H9 (cell line): ENCODE results near the gene PARVB. TPM values are rescaled to one million over a fixed set of nuclear protein-coding genes. Genes with fewer than 3 reads are reported as not detected.

Experiments used
- DNase-seq: peaks from one replicate; pipeline ENCODE4 v3.0.0-alpha.2; 2017
- H2AFZ ChIP-seq: one replicate; pipeline ENCODE4 v1.6.1; 2013; ENCODE audit warnings: mild to moderate bottlenecking, low read length, control low read depth, moderate library complexity
- H2AK5ac ChIP-seq: 2 replicates; pipeline ENCODE4 v1.6.1; 2013; ENCODE audit warnings: low read length, control low read depth, mixed read lengths; ENCODE audit not compliant: insufficient read length
- H2BK120ac ChIP-seq: one replicate; pipeline ENCODE4 v1.6.1; 2013; ENCODE audit warnings: low read depth, mild to moderate bottlenecking, low read length, control low read depth, inconsistent platforms; ENCODE audit not compliant: poor library complexity, severe bottlenecking
- H2BK12ac ChIP-seq: 2 replicates; pipeline ENCODE4 v1.6.1; 2013; ENCODE audit warnings: low read length, control low read depth, mixed read lengths, low read depth; ENCODE audit not compliant: insufficient read length
- H2BK15ac ChIP-seq: 2 replicates; pipeline ENCODE4 v1.6.1; 2013; ENCODE audit warnings: low read depth, low read length, control low read depth
- H2BK20ac ChIP-seq: one replicate; pipeline ENCODE4 v1.6.1; 2013; ENCODE audit warnings: low read depth, mild to moderate bottlenecking, low read length, control low read depth, inconsistent platforms; ENCODE audit not compliant: poor library complexity, severe bottlenecking
- H2BK5ac ChIP-seq: 2 replicates; pipeline ENCODE4 v1.6.1; 2013; ENCODE audit warnings: low read length, control low read depth, mixed read lengths; ENCODE audit not compliant: insufficient read length
- H3K14ac ChIP-seq: 2 replicates; pipeline ENCODE4 v1.6.1; 2013; ENCODE audit warnings: low read length, control low read depth; ENCODE audit not compliant: insufficient read depth
- H3K18ac ChIP-seq: 2 replicates; pipeline ENCODE4 v1.6.1; 2013; ENCODE audit warnings: low read depth, mild to moderate bottlenecking, mixed read lengths, low read length, control low read depth; ENCODE audit not compliant: insufficient read length
- H3K23ac ChIP-seq: 2 replicates; pipeline ENCODE4 v1.6.1; 2013; ENCODE audit warnings: low read length, control low read depth, mixed read lengths, low read depth; ENCODE audit not compliant: insufficient read length
- H3K23me2 ChIP-seq: 2 replicates; pipeline ENCODE4 v1.6.1; 2013; ENCODE audit warnings: low read depth, mild to moderate bottlenecking, mixed read lengths, low read length, control low read depth; ENCODE audit not compliant: insufficient read length, poor library complexity, severe bottlenecking
- H3K27ac ChIP-seq: 2 replicates; pipeline ENCODE4 v1.5.1; 2013; ENCODE audit warnings: low read length, control low read depth, mixed read lengths, low read depth; ENCODE audit not compliant: insufficient read length
- H3K27me3 ChIP-seq: 2 replicates; pipeline ENCODE4 v1.6.1; 2013; ENCODE audit warnings: low read length, control low read depth, inconsistent platforms; ENCODE audit not compliant: insufficient read depth
- H3K4ac ChIP-seq: 2 replicates; pipeline ENCODE4 v1.6.1; 2013; ENCODE audit warnings: low read depth, mild to moderate bottlenecking, control low read depth, inconsistent platforms, low read length, moderate library complexity
- H3K4me1 ChIP-seq: 2 replicates; pipeline ENCODE4 v1.6.1; 2013; ENCODE audit warnings: low read length, control low read depth, inconsistent platforms; ENCODE audit not compliant: insufficient read depth
- H3K4me2 ChIP-seq: 2 replicates; pipeline ENCODE4 v1.6.1; 2013; ENCODE audit warnings: low read length, control low read depth, mixed read lengths; ENCODE audit not compliant: insufficient read length, insufficient read depth
- H3K56ac ChIP-seq: 2 replicates; pipeline ENCODE4 v1.6.1; 2013; ENCODE audit warnings: low read depth, mild to moderate bottlenecking, mixed read lengths, low read length, control low read depth; ENCODE audit not compliant: insufficient read length
- H3K79me1 ChIP-seq: 2 replicates; pipeline ENCODE4 v1.6.1; 2013; ENCODE audit warnings: low read depth, mild to moderate bottlenecking, moderate library complexity, low read length, control low read depth, inconsistent platforms; ENCODE audit not compliant: insufficient read depth, poor library complexity, severe bottlenecking
- H3K79me2 ChIP-seq: 2 replicates; pipeline ENCODE4 v1.6.1; 2013; ENCODE audit warnings: low read length, control low read depth, inconsistent platforms; ENCODE audit not compliant: insufficient read depth
- H3K9ac ChIP-seq: 2 replicates; pipeline ENCODE4 v1.6.1; 2013; ENCODE audit warnings: low read length, control low read depth, mixed read lengths; ENCODE audit not compliant: insufficient read length; ENCODE audit errors: extremely low read depth
- H3K9me3 ChIP-seq: one replicate; pipeline ENCODE4 v1.6.1; 2013; ENCODE audit warnings: low read depth, low read length, inconsistent platforms; ENCODE audit not compliant: control insufficient read depth
- H3T11ph ChIP-seq: one replicate; pipeline ENCODE4 v1.6.1; 2013; ENCODE audit warnings: mild to moderate bottlenecking, low read length, control low read depth, inconsistent platforms
- H4K20me1 ChIP-seq: one replicate; pipeline ENCODE4 v1.6.1; 2013; ENCODE audit not compliant: control insufficient read depth, insufficient read length, insufficient read depth
- H4K5ac ChIP-seq: 2 replicates; pipeline ENCODE4 v1.6.1; 2013; ENCODE audit warnings: low read depth, mild to moderate bottlenecking, mixed read lengths, low read length, control low read depth; ENCODE audit not compliant: insufficient read length
- H4K8ac ChIP-seq: replicated peaks from 2 replicates; pipeline ENCODE4 v1.6.1; 2013; ENCODE audit warnings: low read length, control low read depth, mixed read lengths, low read depth; ENCODE audit not compliant: insufficient read length
- H4K91ac ChIP-seq: 2 replicates; pipeline ENCODE4 v1.6.1; 2013; ENCODE audit warnings: low read depth, mild to moderate bottlenecking, moderate library complexity, mixed read lengths, low read length, control low read depth; ENCODE audit not compliant: insufficient read length
- H3K27ac Mint-ChIP-seq, 3 experiments: 2 replicates in 2 of 3; 3 replicates in 1 of 3; pipeline ENCODE4 v1.8.0; 2020 to 2021; ENCODE audit warnings: mixed read lengths in 3 of 3, mild to moderate bottlenecking in 1 of 3, moderate library complexity in 1 of 3
- H3K27me3 Mint-ChIP-seq: 2 replicates; pipeline ENCODE4 v1.8.0; 2021; ENCODE audit warnings: low read depth, mild to moderate bottlenecking, moderate library complexity, mixed read lengths
- H3K36me3 Mint-ChIP-seq, 3 experiments: 2 replicates in 2 of 3; 3 replicates in 1 of 3; pipeline ENCODE4 v1.8.0; 2020 to 2021; ENCODE audit warnings: low read depth in 3 of 3, mixed read lengths in 3 of 3; ENCODE audit not compliant: insufficient read depth in 1 of 3
- H3K4me1 Mint-ChIP-seq, 2 experiments: 2 replicates each; pipeline ENCODE4 v1.8.0; 2020; ENCODE audit warnings: mixed read lengths in 2 of 2
- H3K4me3 Mint-ChIP-seq, 2 experiments: 2 replicates in 1 of 2; 3 replicates in 1 of 2; pipeline ENCODE4 v1.8.0; 2020 to 2021; ENCODE audit warnings: mild to moderate bottlenecking in 2 of 2, mixed read lengths in 2 of 2, moderate library complexity in 1 of 2
- H3K9me3 Mint-ChIP-seq, 2 experiments: 2 replicates in 1 of 2; 3 replicates in 1 of 2; pipeline ENCODE4 v1.8.0; 2020; ENCODE audit warnings: mild to moderate bottlenecking in 2 of 2, mixed read lengths in 2 of 2, moderate library complexity in 1 of 2
- CTCF ChIP-seq: fragments of 200-600 bp; sonication (generic); conservative IDR thresholded peaks from 3 replicates; pipeline ENCODE4 v1.8.0; 2021; ENCODE audit warnings: antibody characterized with exemption, mild to moderate bottlenecking
- WGBS: extraction: QIAGEN DNeasy Blood & Tissue Kit; methylation state at CpG from one replicate; pipeline ENCODE4 v1.1.7; 2013; ENCODE audit warnings: missing lambda C conversion rate, low lambda C conversion rate, mixed read lengths; ENCODE audit not compliant: insufficient read length; ENCODE audit errors: extremely low coverage; 5-methylcytosine and 5-hydroxymethylcytosine counted together
- total RNA-seq: library from RNA; stranded (reverse); gene quantifications from 2 replicates; pipeline ENCODE4 v1.2.1, GENCODE V29; 2021

The PARVB gene
- total RNA-seq, 1 experiment from 2014 or later = 15.6 TPM

DNA sequence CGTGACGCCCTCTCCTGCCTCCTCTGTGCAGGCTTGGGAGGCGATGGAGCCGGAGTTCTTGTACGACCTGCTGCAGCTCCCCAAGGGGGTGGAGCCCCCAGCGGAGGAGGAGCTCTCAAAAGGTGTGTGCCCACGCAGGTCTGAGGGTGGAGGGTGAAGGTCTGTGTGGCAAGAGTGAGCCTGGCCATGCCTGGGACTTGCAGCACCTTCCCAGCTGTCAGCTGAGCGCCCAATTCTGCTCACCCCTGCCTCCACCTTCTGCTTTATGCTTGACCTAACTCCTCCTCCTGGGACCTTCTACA is 159.1 kb downstream of the PARVB start:
- Histone ChIP-seq H4K5ac (no peak overlapping the region), H3K79me2 (no peaks in the 10 kb centered on the region), H3T11ph (no peak overlapping the region), H3K9me3 (no peaks in the 10 kb centered on the region), H4K91ac (no peak overlapping the region), H3K27me3 (no peaks in the 10 kb centered on the region), H3K9ac (no peak overlapping the region), H3K23ac (no peak overlapping the region), H2BK120ac (no peak overlapping the region), H3K18ac (no peak overlapping the region), H2BK15ac (no peak overlapping the region), H3K4me2 (no peak overlapping the region), H3K14ac (no peak overlapping the region), H2AK5ac (no peak overlapping the region), H2BK12ac (no peak overlapping the region), H3K79me1 (no peaks in the 10 kb centered on the region), H3K27ac (no peak overlapping the region), H3K4me1 (no peaks in the 10 kb centered on the region), H2BK5ac (no peak overlapping the region), H2AFZ (no peak overlapping the region), H3K4ac (no peak overlapping the region), H4K20me1 (no peaks in the 10 kb centered on the region), H4K8ac (no peak overlapping the region), H2BK20ac (no peak overlapping the region), H3K23me2 (no peaks in the 10 kb centered on the region), H3K56ac (no peak overlapping the region)
- H3K27ac Mint-ChIP-seq = no peak overlapping the region
- DNase-seq = no peak
- no peaks in the 10 kb centered on the region for H3K36me3 Mint-ChIP-seq
- H3K27me3 Mint-ChIP-seq = peaks cover 2% of the 10 kb centered on the region; the same call in 1 of the 2 replicates
- peaks cover 14 to 23% of the 10 kb centered on the region in 2 experiments for H3K4me1 Mint-ChIP-seq
- TF ChIP-seq CTCF = no peak
- no peak overlapping the region for H3K4me3 Mint-ChIP-seq
- no peaks in the 10 kb centered on the region for H3K9me3 Mint-ChIP-seq
- no CpG with 5 or more reads among the region's 8 CpGs for WGBS
